HG02852 (cell line): ENCODE data around the gene RAC3.

ENCODE experiments used
- ATAC-seq: cut with Tn5 transposase; IDR thresholded peaks from one replicate; pipeline ENCODE4 v1.9.1; 2021; ENCODE audit warnings: mild to moderate bottlenecking, moderate library complexity; ENCODE audit not compliant: unreplicated experiment

Gene RAC3

DNA sequence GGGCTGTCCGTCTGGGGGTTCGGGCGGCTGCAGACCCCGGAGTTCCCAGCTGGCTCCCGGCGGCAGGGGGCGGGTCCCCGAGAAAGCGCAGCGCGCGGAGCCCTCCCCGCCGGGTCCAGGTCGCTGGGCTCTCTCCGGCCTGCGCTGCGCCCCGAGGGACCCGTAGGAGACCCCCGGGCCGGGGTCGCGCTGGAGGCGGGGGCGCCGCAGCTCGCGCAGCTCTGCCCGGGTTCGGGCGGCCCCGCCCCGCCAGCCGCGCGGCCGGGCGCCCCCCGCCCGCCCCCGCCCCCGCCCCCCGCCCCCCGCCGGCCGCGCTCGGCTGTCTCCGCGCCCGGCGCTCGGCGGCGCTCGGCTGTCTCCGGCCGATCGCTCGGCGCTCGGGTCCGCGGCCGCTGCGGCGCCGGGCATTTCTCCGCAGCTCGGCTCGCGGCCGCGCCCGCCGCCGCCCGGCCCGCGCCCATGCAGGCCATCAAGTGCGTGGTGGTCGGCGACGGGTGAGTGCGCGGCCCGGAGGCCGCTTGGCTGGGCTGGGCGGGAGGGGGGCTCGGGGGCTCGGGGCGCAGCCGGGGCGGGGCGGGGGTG, at the start of gene RAC3:
Gene RAC3, plus strand, starts transcription at position 376 of the 582 bp plus-strand sequence. Its CDS starts 84 bp downstream, at position 460.
- no peak for ATAC-seq

DNA sequence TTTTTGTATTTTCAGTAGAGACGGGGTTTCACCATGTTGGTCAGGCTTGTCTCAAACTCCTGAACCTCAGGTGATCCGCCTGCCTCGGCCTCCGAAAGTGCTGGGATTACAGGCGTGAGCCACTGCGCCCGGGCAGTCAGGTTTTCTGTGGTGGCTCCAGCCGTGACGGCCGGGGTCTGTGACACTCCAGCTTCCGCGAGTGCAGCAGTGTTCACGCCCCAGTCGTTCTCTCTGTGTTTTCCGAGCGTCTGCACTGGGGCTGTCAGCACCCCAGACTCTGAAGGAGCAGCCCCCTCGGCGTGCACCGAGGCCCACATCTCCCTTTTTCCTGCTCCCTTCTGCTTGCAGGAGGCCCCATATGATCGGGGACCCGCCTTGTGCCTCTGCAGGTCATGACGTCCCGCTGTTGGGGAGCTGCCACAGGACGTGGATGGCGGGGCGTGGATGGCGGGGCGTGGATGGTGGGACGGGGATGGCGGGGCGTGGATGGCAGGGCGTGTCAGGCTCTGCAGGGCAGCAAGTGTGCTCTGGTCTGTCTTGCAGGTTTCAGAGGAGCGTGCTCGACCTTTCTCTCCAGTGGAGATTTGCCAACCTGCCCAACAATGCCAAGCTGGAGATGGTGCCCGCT, 48.4 kb upstream of the RAC3 start:
- no peak for ATAC-seq

DNA sequence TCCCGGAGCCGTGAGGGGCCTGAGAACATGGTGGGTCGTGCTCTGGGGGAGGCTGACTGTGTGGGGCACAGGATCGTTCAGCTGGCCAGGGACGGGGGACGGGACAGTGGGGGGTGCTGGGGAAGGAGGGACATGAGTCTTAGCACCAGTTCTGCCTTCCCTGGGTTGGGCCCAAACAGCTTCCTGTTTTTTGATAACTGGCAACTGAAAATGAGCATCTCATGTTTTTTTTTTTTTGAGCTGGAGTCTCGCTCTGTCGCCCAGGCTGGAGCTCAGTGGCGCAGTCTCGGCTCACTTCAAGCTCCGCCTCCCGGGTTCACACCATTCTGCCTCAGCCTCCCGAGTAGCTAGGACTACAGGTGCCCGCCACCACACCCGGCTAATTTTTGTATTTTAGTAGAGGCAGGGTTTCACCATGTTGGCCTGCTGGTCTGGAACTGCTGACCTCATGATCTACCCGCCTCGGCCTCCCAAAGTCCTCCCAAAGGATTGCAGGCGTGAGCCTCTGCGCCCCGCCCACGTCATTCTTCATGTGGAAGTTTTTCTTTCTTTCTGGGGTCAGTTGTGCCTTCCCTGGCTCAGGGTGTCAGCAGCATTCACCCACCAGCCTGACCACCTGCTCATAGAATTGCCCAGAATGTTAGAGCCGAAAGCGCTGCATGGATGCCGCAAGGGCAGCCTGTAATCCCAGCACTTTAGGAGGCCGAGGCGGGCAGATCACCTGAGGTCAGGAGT, 47.7 kb upstream of the RAC3 start:
- ATAC-seq: no peak

DNA sequence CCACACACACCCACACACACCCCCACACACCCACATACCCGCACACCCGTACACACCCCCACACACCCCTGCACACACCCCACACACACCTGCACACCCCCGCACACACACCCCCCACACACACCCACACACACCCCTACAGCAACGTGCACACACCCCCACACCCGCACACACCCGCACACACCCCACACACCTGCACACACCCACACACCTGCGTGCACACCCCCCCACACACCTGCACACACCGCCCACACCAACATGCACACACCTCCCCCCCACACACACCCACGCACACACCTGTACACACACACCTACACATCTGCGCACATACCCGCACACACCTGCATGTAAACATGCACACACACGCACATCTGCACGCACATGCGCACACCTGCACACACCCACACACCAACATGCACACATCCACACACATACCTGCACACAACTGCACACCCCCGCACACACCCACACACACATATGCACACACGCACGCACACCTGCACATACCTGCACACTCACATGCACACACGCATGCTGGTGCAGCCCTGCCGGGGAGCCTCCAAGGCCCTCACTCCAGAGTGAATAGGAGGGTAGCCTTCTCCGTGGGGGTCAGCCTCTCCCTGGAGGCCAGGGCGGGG, 46.6 kb upstream of the RAC3 start:
- ATAC-seq: no peak

DNA sequence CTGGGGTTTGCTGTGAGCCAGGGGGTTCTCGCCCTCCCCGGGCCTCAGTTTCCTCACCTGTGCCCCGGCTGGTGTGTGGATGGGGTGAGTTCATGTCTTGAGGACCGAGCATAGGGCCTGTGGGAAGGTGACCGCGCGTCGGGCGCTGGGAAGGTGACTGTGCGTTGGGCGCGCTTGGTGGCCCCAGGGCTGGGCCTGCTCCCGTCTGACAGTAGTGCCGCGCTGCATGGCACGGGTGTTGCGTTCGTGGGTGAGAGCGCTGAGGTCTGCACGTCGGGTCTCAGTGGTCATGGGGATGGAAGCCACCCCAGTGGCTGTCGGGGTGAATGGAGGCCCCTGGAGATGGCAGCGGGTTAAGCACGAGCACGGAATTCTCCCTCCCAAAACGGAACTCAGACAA, 44.9 kb upstream of the RAC3 start:
- ATAC-seq: no peak

DNA sequence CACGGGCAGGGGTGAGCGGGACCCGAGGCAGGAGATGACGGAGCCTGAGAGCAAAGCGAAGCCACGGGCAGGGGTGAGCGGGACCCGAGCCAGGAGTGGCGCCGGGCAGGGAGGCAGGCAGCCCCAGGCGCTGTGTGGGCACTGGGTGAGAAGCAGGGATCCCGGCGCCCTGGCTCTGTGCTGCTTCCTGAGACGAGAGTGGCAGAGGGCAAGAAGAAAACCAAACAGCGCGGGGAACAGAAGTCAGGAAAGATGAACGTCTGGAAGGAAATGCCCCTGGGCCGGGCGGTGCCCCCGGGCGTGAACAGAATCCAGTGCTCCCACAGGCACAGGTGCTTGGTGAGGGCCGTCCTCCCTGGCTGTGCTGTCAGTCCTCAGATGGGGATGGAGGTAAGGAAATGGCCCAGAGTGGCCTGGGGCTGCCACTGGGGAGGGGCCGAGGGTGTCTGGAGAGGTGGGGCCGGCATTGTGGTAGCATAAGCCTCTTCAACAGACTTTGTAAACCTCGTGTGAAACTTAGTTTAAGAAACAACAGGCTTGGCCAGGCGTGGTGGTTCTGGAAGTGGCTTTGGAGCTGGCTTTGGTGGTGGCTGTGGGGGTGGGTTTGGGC, 44.2 kb upstream of the RAC3 start:
- ATAC-seq: no peak

DNA sequence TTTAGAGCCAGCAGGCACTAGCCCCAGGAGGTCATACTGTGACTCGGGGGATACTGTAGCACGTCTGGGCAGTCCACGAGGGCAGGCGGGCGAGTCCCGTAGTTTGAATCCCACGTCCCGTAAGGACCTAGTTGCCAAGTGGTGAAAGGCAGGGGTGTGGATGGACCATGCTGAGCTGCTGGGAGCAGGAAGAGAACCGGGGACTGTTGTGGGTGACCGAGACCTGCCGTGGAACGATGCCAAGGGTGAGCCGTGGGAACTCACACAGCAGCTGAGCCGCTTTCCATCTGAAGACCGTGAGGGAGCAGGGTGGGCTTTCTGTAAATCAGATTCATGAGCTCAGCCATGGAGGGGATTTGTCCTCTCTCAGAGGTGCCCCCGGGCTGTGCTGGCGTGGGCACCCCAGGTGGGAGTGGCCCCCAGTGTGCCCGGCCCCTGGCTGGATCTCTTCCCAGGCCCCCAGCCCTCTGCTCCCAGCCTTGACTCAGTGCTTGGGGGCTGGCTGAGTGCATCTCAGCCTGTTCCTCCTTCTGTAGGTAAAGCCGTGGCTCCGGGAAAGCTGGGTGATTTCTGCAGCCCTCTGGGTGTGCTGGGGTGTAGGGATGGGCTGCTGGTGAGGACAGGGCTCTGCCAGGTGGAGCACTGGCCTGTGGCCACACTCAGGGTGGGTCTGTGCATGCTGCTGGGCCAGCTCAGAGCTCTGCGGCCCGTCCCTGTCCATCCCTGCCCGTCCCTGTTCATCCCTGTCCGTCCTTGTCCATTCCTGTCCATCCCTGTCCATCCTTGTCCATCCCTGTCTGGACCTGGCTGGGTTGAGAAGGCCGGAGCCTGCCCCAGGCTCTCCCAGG, 40.4 kb upstream of the RAC3 start:
- no peak for ATAC-seq

DNA sequence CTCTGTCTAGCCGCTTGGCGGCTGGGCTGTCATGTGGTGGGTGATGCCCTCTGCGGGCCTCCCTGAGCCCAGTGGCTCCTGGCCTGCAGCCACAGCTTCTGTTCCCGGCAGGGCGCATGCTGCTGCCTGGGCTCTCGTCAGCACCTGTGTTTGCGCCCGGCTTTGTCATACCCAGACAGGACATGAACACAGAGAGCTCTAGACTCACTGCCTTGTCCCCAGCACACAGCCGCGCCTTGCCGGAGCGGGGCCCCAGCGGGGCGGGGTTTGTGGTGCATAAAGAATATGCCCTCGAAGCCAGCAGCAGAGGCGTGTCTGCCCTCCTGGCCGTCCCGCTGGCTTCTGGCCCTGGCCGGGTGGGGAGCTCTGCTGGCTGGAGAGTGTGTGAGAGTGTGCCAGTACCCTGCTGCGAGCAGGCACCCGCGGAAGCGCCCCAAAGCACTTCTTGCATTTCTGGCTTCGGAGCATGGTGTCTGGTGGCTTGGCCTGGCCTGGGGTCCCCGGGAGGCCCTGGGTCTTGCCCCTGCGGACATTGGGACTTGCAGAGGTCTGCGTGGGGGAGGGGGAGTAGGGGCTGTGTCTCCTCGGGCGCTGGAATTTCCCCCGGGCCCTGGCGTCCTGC, 39.7 kb upstream of the RAC3 start:
- ATAC-seq: no peak

DNA sequence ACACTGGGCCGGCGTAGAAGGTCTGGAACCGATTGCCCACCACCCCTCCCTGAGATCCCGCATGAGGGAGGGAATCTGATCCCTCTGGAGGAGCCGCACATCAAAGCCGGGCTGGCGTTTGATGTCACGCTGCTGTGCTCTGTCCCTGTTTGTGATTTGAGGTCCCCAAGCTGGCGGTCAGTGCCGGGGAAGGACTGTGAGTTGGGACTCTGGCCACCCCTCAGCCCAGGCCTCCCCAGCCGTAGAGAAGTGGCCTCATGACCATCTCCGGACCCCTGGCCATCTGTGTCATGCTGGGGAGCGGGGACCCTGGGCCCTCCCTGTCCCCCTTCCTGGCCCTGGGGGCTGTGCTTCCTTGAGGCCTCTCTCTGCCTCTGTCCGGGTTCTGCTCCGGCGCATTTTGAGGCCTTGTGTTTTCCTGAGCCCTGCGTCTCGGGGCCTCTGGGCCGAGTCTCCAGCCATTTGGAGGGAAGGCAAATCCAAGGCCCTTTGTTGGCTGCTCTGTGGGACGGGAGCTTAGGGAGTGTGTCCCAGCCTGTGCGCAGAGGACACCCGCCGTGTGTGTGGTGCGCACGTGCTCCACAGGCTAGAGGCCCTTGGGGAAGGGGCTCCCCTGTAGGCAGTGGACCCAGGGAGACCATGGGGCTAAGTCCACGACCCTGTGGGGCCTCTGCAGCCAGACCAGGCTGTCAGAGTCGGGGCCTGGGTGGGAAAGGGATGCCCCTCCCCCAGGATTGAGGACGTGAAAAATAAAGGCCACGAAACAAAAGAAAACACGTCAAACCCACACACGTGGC, 39.0 kb upstream of the RAC3 start:
- no peak for ATAC-seq

DNA sequence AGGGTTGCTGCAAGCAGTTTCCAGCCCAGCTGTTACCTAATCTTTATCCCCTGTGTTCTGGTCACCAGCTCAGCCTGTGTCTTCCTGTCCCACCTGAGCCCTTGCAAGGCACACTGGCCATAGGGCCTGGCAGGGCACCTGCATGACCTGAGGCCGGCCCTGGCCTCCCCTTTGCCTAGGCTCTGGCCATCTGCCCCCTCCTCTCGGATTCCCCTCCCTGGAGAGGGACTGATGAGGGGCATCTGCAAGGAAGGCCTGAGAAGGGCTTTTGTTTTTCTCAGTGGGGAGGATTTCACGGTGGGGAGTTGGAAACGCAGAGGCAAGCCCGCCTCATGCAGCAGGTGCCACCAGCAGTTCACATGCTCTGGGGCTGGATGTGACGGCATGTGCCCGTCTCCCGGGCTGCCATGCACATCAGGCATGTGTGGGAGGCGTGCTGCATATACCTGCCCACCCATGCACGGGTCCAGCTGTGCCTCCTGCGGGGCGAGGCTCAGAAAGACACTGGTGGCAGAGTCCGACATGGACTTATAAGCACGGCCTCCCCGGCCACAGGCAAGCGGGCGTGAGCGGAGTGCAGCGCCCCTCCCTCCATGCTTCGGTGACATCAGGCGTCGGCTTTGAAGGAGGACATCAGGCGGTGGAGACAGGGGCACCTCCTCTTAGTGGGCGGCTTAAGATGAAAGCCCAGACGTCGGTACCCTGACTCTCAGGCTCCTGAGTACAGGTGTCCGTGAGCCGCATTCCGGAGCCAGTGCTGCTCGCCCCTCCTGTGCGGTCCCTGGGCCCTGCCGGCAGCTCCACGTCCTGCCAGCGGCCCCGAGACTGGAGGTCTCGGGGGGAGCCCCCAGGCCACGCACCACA, 37.5 kb upstream of the RAC3 start:
- no peak for ATAC-seq

DNA sequence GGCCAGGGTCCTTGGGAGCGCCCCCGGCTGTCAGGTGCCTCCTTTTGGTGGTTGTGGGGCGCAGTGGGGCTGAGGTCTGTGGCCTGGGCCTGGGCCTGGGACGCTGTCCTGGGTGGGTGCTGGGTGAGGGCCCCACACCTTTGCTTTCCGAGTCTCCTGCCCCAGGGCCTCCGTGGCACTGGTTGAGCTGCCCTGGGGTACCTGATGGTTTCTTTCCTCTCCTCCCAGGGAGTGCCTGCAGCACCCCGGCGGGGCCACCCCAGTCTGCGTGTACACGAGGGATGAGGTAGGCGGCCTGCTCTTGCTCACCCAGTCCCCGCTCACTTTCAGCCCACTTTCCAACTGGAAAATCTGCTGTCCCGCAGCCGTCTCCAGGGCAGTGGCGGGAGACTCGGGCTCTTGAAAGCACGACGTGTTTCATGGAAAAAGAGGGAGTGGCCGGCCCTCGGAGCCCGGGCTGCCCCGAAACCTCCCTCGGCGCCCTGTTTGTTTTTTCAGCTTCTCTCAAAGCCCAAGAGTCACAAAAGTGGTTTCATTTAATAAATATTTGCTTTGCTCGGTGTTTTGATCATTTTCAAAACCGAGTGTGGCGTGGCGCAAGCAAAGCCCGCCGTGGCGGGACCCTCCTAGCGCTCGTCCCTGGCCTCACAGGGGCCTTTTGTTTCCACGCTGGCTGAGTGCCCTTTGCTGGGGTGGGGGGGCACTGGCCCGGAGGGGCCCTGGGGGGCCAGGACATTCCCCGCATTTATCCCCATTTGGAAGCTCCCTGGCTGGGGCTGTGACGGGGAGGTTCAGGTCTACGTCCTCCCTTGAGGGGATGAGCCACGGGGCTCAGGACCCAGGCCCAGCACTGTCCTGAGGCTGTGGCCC, 36.6 kb upstream of the RAC3 start:
- no peak for ATAC-seq

DNA sequence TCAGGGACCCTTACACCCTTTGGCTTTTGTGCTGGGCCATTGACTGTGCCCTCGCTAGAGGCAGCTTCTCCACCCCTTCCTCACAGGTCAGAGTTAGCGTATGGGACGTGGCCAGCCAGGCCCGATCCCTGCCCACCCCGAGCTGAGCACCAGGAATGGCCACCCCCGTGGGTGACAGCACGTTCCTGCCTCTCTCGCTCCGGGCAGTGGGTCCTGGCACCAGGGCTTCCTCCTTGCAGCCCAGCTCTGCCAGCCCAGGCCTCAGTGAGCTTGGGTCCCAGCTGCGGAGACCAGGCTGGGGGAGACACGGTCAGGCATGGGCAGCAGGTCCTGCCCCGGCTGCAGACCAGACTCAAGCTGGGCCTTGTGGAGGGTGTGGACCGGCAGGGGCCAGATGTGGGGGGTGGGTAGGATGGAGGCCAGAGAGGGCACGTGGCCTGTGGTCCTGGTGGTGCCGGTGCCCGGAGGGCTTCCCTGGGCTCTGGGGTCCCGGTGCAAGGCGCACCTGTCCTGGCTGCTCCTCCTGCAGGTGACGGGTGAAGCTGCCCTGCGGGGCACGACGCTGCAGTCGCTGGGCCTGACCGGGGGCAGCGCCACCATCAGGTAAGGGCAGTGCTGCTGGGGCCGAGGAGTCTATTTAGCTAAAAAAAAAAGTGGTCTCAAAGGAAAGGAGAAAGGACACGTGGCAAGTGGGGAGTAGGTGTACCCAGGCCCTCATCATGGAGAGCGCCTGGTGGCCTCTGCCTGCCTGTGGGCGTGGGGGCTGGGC, 35.8 kb upstream of the RAC3 start:
- no peak for ATAC-seq

DNA sequence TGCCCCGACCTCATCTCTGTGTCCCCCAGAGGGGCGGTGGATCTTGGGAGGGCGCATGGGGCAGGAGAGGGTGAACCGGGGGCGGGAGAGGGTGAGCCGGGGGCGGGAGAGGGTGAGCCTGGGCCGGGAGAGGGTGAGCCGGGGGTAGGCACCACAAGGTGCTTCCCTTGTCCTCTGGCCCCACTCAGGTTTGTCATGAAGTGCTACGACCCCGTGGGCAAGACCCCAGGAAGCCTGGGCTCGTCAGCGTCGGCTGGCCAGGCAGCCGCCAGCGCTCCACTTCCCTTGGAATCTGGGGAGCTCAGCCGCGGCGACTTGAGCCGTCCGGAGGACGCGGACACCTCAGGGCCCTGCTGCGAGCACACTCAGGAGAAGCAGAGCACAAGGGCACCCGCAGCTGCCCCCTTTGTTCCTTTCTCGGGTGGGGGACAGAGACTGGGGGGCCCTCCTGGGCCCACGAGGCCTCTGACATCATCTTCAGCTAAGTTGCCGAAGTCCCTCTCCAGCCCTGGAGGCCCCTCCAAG, 35.2 kb upstream of the RAC3 start:
- no peak for ATAC-seq

DNA sequence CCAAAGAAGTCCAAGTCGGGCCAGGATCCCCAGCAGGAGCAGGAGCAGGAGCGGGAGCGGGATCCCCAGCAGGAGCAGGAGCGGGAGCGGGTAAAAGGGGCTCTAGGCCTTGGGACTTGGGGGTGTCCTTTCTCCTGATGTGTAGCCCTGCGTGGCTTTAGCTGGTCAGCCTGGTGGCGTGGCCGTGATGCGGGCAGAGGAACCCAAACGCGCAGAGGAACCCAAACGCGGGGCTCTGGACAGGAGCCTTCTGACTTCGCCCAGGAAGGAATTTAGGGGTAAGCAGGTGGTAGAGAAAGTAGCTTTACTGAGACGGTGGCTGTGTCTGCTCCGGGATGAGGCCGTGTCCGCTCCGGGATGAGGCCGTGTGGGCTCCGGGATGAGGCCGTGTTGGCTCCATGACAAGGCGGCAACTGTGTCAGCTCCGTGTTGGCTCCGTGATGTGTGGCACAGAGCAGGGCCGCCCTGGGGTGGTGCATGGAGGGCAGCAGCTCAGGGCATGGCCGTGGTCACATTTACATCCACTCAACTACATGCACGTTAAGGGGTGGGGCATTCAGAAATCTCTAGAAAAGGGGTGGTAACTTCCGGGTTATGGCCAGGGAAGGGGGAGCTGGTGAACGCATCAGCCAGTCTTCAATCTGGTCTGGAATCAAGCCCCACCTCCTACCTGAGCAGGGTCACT, 34.6 kb upstream of the RAC3 start:
- ATAC-seq: no peak

DNA sequence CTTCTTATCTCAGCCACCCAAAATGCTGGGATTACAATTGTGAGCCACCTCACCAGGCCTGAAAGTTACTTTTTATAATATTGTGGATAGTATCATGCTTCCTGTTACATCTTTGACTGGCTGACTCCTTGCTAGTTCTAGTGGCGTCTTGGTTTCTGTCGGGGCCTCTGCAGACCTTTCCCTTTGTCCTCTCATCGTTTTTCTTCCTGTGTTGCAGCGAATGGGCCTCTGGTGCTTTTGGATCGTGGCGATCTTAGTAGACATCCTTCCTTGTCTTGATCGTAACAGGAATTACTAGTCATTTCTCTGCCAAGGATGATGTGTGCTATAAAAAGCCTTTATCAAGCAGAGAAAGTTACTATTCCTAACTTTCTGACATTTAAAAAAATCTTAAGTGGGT, 33.3 kb upstream of the RAC3 start:
- no peak for ATAC-seq
